Rectal smooth muscle tissue (tissue), 1 donor: Measurements from ENCODE around the gene CDHR2.

Experiments
- H3K27ac ChIP-seq: one replicate; pipeline ENCODE4 v1.7.0; 2013; ENCODE audit warnings: low read depth, low read length, inconsistent platforms
- H3K27me3 ChIP-seq: one replicate; pipeline ENCODE4 v1.7.0; 2013; ENCODE audit warnings: low read length; ENCODE audit not compliant: control insufficient read depth, insufficient read depth
- H3K36me3 ChIP-seq: one replicate; pipeline ENCODE4 v1.7.0; 2013; ENCODE audit warnings: low read length; ENCODE audit not compliant: control insufficient read depth, insufficient read depth
- H3K4me1 ChIP-seq: one replicate; pipeline ENCODE4 v1.7.0; 2013; ENCODE audit warnings: low read length; ENCODE audit not compliant: control insufficient read depth, insufficient read depth
- H3K4me3 ChIP-seq: one replicate; pipeline ENCODE4 v1.7.0; 2013; ENCODE audit warnings: low read length
- H3K9ac ChIP-seq: one replicate; pipeline ENCODE4 v1.7.0; 2013; ENCODE audit warnings: low read length

The CDHR2 gene

GRCh38 chr5:176625966-176626875 lies 77.1 kb downstream of the CDHR2 start:
- peaks cover 51% of the 10 kb centered on the region for H3K27me3 ChIP-seq
- H3K4me3 ChIP-seq: no peak overlapping the region
- H3K36me3 ChIP-seq: no peaks in the 10 kb centered on the region
- H3K9ac ChIP-seq: no peak overlapping the region
- H3K27ac ChIP-seq: no peak overlapping the region
- no peaks in the 10 kb centered on the region for H3K4me1 ChIP-seq

- Histone ChIP-seq H3K27ac (no peak overlapping the region), H3K36me3 (no peaks in the 10 kb centered on the region), H3K4me1 (no peaks in the 10 kb centered on the region), H3K27me3 (peaks cover 51% of the 10 kb centered on the region), H3K4me3 (no peak overlapping the region), H3K9ac (no peak overlapping the region)
These were observed 77.7 kb downstream of the CDHR2 start for GRCh38 chr5:176626876-176627236.

- Histone ChIP-seq H3K4me3 (no peak overlapping the region), H3K4me1 (no peaks in the 10 kb centered on the region), H3K27ac (no peak overlapping the region), H3K36me3 (no peaks in the 10 kb centered on the region), H3K27me3 (peaks cover 51% of the 10 kb centered on the region), H3K9ac (no peak overlapping the region)
These were observed 78.4 kb downstream of the CDHR2 start for GRCh38 chr5:176627582-176627981.

GRCh38 chr5:176628406-176629228 lies 79.5 kb downstream of the CDHR2 start:
- H3K36me3 ChIP-seq: no peaks in the 10 kb centered on the region
- no peak overlapping the region for H3K27ac ChIP-seq
- no peaks in the 10 kb centered on the region for H3K4me1 ChIP-seq
- peaks cover 46% of the 10 kb centered on the region for H3K27me3 ChIP-seq
- H3K4me3 ChIP-seq: no peak overlapping the region
- no peak overlapping the region for H3K9ac ChIP-seq

GRCh38 chr5:176629317-176629852 lies 80.2 kb downstream of the CDHR2 start:
- H3K27me3 ChIP-seq: peaks cover 46% of the 10 kb centered on the region
- no peak overlapping the region for H3K27ac ChIP-seq
- no peak overlapping the region for H3K4me3 ChIP-seq
- no peaks in the 10 kb centered on the region for H3K36me3 ChIP-seq
- no peak overlapping the region for H3K9ac ChIP-seq
- no peaks in the 10 kb centered on the region for H3K4me1 ChIP-seq

GRCh38 chr5:176629853-176630680 lies 80.9 kb downstream of the CDHR2 start, which contains the start of the genes EIF4E1B and SNCB:
Gene EIF4E1B (plus strand): TSS chr5:176630675. CDS start chr5:176642788, 12,113 bp downstream.
Gene SNCB (minus strand): TSS chr5:176630534. CDS start chr5:176629654, 880 bp downstream.
- peaks cover 42% of the 10 kb centered on the region for H3K27me3 ChIP-seq
- H3K9ac ChIP-seq: no peak within 1 kb of the TSS
- H3K4me3 ChIP-seq: peak within 1 kb of the TSS; percentile 46
- no peaks in the 10 kb centered on the region for H3K36me3 ChIP-seq
- H3K4me1 ChIP-seq: no peaks in the 10 kb centered on the region
- H3K27ac ChIP-seq: no peak within 1 kb of the TSS

- peaks cover 42% of the 10 kb centered on the region for H3K27me3 ChIP-seq
- peak overlapping the region; percentile 46 for H3K4me3 ChIP-seq
- H3K4me1 ChIP-seq: no peaks in the 10 kb centered on the region
- H3K27ac ChIP-seq: no peak overlapping the region
- no peaks in the 10 kb centered on the region for H3K36me3 ChIP-seq
- no peak overlapping the region for H3K9ac ChIP-seq
These were observed 81.6 kb downstream of the CDHR2 start for GRCh38 chr5:176630681-176631222.

- no peak overlapping the region for H3K27ac ChIP-seq
- H3K27me3 ChIP-seq: peaks cover 37% of the 10 kb centered on the region
- no peak overlapping the region for H3K9ac ChIP-seq
- no peaks in the 10 kb centered on the region for H3K4me1 ChIP-seq
- no peaks in the 10 kb centered on the region for H3K36me3 ChIP-seq
- no peak overlapping the region for H3K4me3 ChIP-seq
These were observed 82.5 kb downstream of the CDHR2 start for GRCh38 chr5:176631383-176632200.

GRCh38 chr5:176632745-176633144 lies 83.6 kb downstream of the CDHR2 start:
- Histone ChIP-seq H3K4me3 (no peak overlapping the region), H3K36me3 (no peaks in the 10 kb centered on the region), H3K9ac (no peak overlapping the region), H3K27ac (no peak overlapping the region), H3K4me1 (no peaks in the 10 kb centered on the region), H3K27me3 (peaks cover 31% of the 10 kb centered on the region)

GRCh38 chr5:176633598-176633997 lies 84.5 kb downstream of the CDHR2 start:
- Histone ChIP-seq H3K4me1 (no peaks in the 10 kb centered on the region), H3K27ac (no peak overlapping the region), H3K9ac (no peak overlapping the region), H3K4me3 (no peak overlapping the region), H3K36me3 (no peaks in the 10 kb centered on the region), H3K27me3 (peaks cover 22% of the 10 kb centered on the region)

- H3K9ac ChIP-seq: no peak overlapping the region
- no peaks in the 10 kb centered on the region for H3K27me3 ChIP-seq
These were observed 87.3 kb downstream of the CDHR2 start for GRCh38 chr5:176636426-176636825.

More at GRCh38 chr5:176636426-176636825, 87.3 kb downstream of the CDHR2 start:
- Histone ChIP-seq H3K36me3 (no peaks in the 10 kb centered on the region), H3K27ac (no peak overlapping the region), H3K4me1 (no peaks in the 10 kb centered on the region), H3K4me3 (no peak overlapping the region)
